Natural killer cell (primary cell): ENCODE measurements around the gene ACRBP. TPM values are rescaled to one million over a fixed set of nuclear protein-coding genes. Genes with fewer than 3 reads are reported as not detected.
A peak's percentile ranks its signal among the peaks of the same experiment; 100 is the strongest.

ENCODE experiments used
- ATAC-seq, 3 donors: fragments of 150-1000 bp in 2 of 3; fragments of 200-7000 bp in 1 of 3; cut with Tn5 transposase; 1 replicate in 1 of 3; 2 replicates in 2 of 3; pipeline ENCODE4 v1.10.0; 2021; ENCODE audit warnings: mild to moderate bottlenecking in 2 of 3, moderate library complexity in 2 of 3
- DNase-seq, 2 donors: peaks; one replicate each; pipeline versions ENCODE4 v3.0.0 to v3.0.0-alpha.2; 2013 to 2021; ENCODE audit warnings: mixed read lengths in 1 of 2
- H3K27ac ChIP-seq: one replicate; pipeline ENCODE4 v1.5.1; 2013; ENCODE audit warnings: mild to moderate bottlenecking, low read length
- H3K27me3 ChIP-seq: one replicate; pipeline ENCODE4 v1.6.1; 2013; ENCODE audit warnings: low read length; ENCODE audit not compliant: control insufficient read depth, insufficient read depth
- H3K36me3 ChIP-seq: one replicate; pipeline ENCODE4 v1.6.1; 2013; ENCODE audit warnings: low read length; ENCODE audit not compliant: control insufficient read depth, insufficient read depth
- H3K4me1 ChIP-seq: one replicate; pipeline ENCODE4 v1.6.1; 2013; ENCODE audit warnings: low read length; ENCODE audit not compliant: control insufficient read depth, insufficient read depth
- H3K4me3 ChIP-seq: one replicate; pipeline ENCODE4 v1.5.1; 2013; ENCODE audit warnings: low read length
- H3K9me3 ChIP-seq: one replicate; pipeline ENCODE4 v1.6.1; 2013; ENCODE audit warnings: low read length; ENCODE audit not compliant: control insufficient read depth, insufficient read depth
- H3K27ac Mint-ChIP-seq, 2 donors: one replicate each; pipeline ENCODE4 v1.8.0; 2022; ENCODE audit warnings: mild to moderate bottlenecking in 2 of 2, mixed read lengths in 2 of 2, moderate library complexity in 1 of 2
- H3K27me3 Mint-ChIP-seq, 2 donors: one replicate each; pipeline ENCODE4 v1.8.0; 2022; ENCODE audit warnings: low read depth in 2 of 2, mixed read lengths in 2 of 2
- H3K36me3 Mint-ChIP-seq: one replicate; pipeline ENCODE4 v1.8.0; 2022; ENCODE audit warnings: mixed read lengths
- H3K4me1 Mint-ChIP-seq, 2 donors: one replicate each; pipeline ENCODE4 v1.8.0; 2022; ENCODE audit warnings: mixed read lengths in 2 of 2
- H3K4me3 Mint-ChIP-seq: one replicate; pipeline ENCODE4 v1.8.0; 2022; ENCODE audit warnings: mild to moderate bottlenecking, moderate library complexity, mixed read lengths
- H3K9me3 Mint-ChIP-seq, 2 donors: one replicate each; pipeline ENCODE4 v1.8.0; 2022; ENCODE audit warnings: mixed read lengths in 2 of 2
- WGBS: methylation state at CpG from one replicate; pipeline ENCODE4 v1.1.7; 2013; ENCODE audit warnings: missing lambda C conversion rate; ENCODE audit not compliant: insufficient coverage; 5-methylcytosine and 5-hydroxymethylcytosine counted together
- intact Hi-C: fragments of 100-400 bp; cut with micrococcal nuclease; formaldehyde crosslinking; loops from one replicate; pipeline ENCODE4 v1.14.2; 2022
- total RNA-seq, 4 donors: library from RNA; stranded (reverse); fragments of 120-200 nt in 1 of 4; gene quantifications; one replicate each; pipeline versions ENCODE4 v1.2.3 to v1.2.4, GENCODE V29; 2013 to 2022
- TF ChIP-seq, protein P1 (sequence below): fragments of 200-600 bp; IDR thresholded peaks from one replicate; pipeline ENCODE4 v1.8.0; 2022; ENCODE audit warnings: antibody characterized with exemption

The ACRBP gene
- total RNA-seq, result 10 to 100 TPM in 1 of 3 donors, 1 to 10 TPM in 2; 2.1 to 12.2 (median 4.7) TPM
- 32.9 TPM for total RNA-seq (2013)

DNA sequence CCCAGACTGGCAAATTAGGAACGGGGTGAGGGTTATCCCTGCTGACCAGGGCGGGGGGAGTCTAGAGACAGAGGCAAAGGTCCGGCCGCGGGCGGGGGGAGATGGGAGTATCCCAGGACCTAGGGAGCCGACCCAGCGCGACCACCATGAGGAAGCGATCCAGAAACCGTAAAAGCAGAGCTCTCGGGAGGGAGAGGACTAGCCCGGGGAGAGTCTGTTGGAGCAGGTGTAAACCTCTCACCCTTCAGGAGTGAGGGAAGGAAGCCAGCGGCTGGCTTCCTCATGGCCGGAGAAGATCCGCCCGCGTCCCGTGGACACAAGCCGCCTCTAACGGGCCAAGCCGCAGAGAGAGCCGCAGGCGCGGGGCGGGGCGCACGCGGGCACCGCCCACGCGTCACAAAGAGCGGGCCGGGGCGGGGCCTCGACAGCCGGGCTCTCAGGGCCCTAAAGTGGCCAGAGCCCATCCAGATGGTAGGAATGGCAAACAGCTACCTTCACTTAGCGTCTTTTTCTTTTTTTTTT is at the start of gene ACRBP:
TSS of gene ACRBP (minus strand) at position 350 of the 522 bp plus-strand sequence. CDS start at position 284, 66 bp downstream.
- Mint-ChIP-seq H3K27ac (peak within 1 kb of the TSS; percentile 67 to 86), H3K36me3 (peaks cover 4% of the 10 kb centered on the region), H3K27me3 (no peaks in the 10 kb centered on the region), H3K4me3 (peak within 1 kb of the TSS; percentile 83), H3K9me3 (no peaks in the 10 kb centered on the region), H3K4me1 (peaks cover 7 to 11% of the 10 kb centered on the region in 2 donors)
- peak within 1 kb of the TSS; percentile 17 for H3K27ac ChIP-seq
- DNase-seq, result peak; percentile 47 to 54
- 8% methylated on average over 38 of the region's 38 CpGs for WGBS
- no peaks in the 10 kb centered on the region for H3K27me3 ChIP-seq
- H3K9me3 ChIP-seq, result no peaks in the 10 kb centered on the region
- intact Hi-C loops, result no loop called here
- peaks cover 25% of the 10 kb centered on the region for H3K4me1 ChIP-seq
- peak within 1 kb of the TSS; percentile 17 for H3K4me3 ChIP-seq
- TF ChIP-seq, protein P1, sequence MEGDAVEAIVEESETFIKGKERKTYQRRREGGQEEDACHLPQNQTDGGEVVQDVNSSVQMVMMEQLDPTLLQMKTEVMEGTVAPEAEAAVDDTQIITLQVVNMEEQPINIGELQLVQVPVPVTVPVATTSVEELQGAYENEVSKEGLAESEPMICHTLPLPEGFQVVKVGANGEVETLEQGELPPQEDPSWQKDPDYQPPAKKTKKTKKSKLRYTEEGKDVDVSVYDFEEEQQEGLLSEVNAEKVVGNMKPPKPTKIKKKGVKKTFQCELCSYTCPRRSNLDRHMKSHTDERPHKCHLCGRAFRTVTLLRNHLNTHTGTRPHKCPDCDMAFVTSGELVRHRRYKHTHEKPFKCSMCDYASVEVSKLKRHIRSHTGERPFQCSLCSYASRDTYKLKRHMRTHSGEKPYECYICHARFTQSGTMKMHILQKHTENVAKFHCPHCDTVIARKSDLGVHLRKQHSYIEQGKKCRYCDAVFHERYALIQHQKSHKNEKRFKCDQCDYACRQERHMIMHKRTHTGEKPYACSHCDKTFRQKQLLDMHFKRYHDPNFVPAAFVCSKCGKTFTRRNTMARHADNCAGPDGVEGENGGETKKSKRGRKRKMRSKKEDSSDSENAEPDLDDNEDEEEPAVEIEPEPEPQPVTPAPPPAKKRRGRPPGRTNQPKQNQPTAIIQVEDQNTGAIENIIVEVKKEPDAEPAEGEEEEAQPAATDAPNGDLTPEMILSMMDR, result no peak
- peak; percentile 79 to 93 (median 92) for ATAC-seq
- H3K36me3 ChIP-seq, result peaks cover 21% of the 10 kb centered on the region

DNA sequence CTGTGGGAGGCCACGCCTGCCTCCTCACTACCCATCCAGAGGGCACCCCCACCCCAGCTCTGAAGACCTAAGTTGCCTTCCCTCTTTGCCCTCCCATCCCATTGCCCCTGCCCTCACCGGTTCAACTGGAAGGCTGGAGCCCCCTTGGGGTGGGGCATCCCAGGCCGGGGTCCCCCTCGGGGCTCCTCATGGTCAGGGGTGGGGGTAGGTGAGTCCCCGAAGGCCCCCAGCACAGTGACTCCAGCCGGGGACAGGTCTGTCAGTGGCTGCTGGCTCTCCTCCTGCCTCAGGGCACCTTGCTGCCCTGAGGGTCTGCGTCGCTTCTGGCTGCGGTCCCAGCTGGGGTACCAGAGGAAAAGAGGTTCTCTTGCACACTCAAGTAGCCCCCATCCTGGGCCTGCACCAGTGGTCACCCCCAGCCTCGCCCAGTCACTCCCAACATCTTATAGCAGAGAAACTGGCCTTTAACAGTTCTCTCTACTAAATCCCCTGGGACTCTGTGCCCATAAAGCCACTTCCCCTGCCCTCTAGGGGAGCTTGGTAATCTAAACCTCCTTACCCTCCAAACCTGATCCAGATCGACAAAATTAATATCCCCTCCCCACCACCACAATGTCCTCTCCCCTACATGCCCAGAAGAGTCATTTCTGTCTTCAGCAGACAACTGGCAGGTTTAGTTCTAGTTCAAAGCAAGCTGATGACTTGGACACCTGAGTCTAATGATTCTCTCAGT is 48.2 kb upstream of the ACRBP start:
- Histone ChIP-seq H3K36me3 (no peaks in the 10 kb centered on the region), H3K4me1 (peaks cover 18% of the 10 kb centered on the region), H3K4me3 (no peak overlapping the region), H3K27me3 (peaks cover 8% of the 10 kb centered on the region), H3K9me3 (no peaks in the 10 kb centered on the region), H3K27ac (no peak overlapping the region)
- Mint-ChIP-seq H3K27me3 (peaks cover 33 to 36% of the 10 kb centered on the region in 2 donors), H3K4me1 (peaks cover 0 to 14% of the 10 kb centered on the region in 2 donors), H3K4me3 (no peak overlapping the region), H3K27ac (no peak overlapping the region), H3K36me3 (no peaks in the 10 kb centered on the region), H3K9me3 (no peaks in the 10 kb centered on the region)
- TF ChIP-seq, protein P1, result no peak
- 77% methylated on average over 11 of the region's 11 CpGs for WGBS
- ATAC-seq (no peak), DNase-seq (no peak)
- intact Hi-C loops, result no loop called here

DNA sequence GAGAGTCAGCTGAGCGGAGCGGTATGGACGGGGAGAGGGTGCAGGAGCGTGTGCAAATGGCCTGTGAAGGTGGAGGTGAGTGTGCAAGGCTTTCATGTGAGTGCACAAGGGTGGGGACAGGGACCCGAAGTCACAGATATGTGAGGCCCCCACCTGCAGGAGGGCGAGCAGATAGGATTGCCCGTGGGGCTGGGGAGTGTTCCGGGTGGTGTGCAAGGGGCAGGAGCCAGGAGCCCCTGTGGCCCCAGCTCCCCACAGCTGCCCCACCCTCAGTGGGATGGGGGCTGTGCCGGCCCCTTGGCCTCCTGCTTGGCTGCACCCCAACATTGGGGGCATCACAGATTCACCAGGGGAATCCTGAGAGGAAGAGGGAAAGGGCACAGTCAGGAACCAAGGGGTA is 47.5 kb upstream of the ACRBP start:
- TF ChIP-seq, protein P1, result no peak
- H3K4me3 ChIP-seq, result no peak overlapping the region
- no peak overlapping the region for H3K27ac ChIP-seq
- H3K4me1 Mint-ChIP-seq, result peaks cover 8 to 20% of the 10 kb centered on the region in 2 donors
- H3K27me3 Mint-ChIP-seq, result peaks cover 31 to 34% of the 10 kb centered on the region in 2 donors
- peaks cover 20% of the 10 kb centered on the region for H3K4me1 ChIP-seq
- H3K9me3 Mint-ChIP-seq, result no peaks in the 10 kb centered on the region
- H3K4me3 Mint-ChIP-seq, result no peak overlapping the region
- WGBS, result 92% methylated on average over 9 of the region's 9 CpGs
- no peaks in the 10 kb centered on the region for H3K36me3 ChIP-seq
- intact Hi-C loops, result no loop called here
- H3K27me3 ChIP-seq, result peaks cover 8% of the 10 kb centered on the region
- H3K27ac Mint-ChIP-seq, result no peak overlapping the region
- no peak for DNase-seq
- no peak for ATAC-seq
- H3K36me3 Mint-ChIP-seq, result no peaks in the 10 kb centered on the region
- no peaks in the 10 kb centered on the region for H3K9me3 ChIP-seq
